Measurements from ENCODE around the gene RHOD. TPM values are rescaled to one million over a fixed set of nuclear protein-coding genes. Genes with fewer than 3 reads are reported as not detected.

Gene RHOD
- total RNA-seq, 1 experiment from 2014 or later, result not detected

GRCh38 chr11:67118801-67119584 lies 62.3 kb downstream of the RHOD start, which contains the start of gene KDM2A:
Gene KDM2A, plus strand, starts transcription at chr11:67119263. Its CDS starts 2,054 bp downstream, at chr11:67121317.
- H3K79me2 ChIP-seq (ENCODE audit: low read length), result peaks cover 43% of the 10 kb centered on the region

DNA sequence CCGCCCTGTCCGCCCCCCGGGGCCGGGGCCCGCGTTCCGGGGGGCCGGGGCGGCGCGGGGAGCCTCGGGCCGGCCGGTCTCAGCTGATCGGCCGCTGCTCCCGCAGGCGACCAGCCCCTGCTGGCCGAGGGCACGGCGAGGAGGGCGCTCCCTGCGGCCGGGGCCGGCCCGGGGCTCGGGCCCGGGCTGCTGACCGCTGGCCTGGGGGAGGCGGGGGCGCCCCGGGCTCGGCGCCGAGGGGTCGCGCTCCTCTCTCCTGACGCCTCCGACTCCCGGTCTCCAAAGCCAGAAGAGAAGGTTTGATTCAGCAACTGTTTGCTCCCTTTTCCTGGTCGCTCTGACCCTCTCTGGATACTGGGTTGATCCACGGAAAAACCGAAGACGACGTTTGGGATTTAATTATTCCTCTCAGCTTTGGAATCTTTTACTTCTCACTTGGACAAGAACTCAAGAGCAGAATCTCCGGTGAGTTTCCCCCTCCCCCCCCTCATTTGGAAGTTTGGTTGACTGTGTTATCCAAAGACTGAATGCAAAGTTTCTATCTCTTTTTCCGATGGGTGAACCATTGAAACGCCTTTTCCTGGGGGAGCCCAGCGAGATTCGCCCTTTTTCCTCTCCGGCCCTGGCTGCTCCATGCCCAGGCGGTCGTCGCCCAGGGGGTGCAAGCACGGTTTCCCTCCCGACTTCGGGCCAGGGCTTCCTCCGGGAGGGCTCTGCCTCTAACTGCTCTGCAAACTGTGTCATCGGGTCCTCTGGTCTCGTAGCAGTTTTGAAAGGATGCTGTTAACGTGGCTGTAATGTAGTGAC lies 63.1 kb downstream of the RHOD start:
- Histone ChIP-seq H3K9me3 (ENCODE audit: low read length) (no peaks in the 10 kb centered on the region), H3K36me3 (ENCODE audit: insufficient read depth, low read length) (peaks cover 13% of the 10 kb centered on the region), H3K9ac (ENCODE audit: low read length) (peak overlapping the region; percentile 91), H3K4me1 (ENCODE audit: low read length) (peaks cover 19% of the 10 kb centered on the region), H3K79me2 (ENCODE audit: low read length) (peaks cover 51% of the 10 kb centered on the region), H2AFZ (ENCODE audit: low read length) (peak overlapping the region; percentile 32; the same call in 1 of the 2 replicates), H4K20me1 (ENCODE audit: insufficient read depth, low read depth, low read length) (0 out of 2 replicates have a peak, but pooled peaks cover 5% of the 10 kb centered on the region), H3K9me2 (replicated peaks; ENCODE audit: insufficient read depth, low read length) (no peaks in the 10 kb centered on the region), H3K4me2 (ENCODE audit: low read depth, low read length, poor library complexity, severe bottlenecking) (peak overlapping the region; percentile 84), H3K27ac (ENCODE audit: low read length) (peak overlapping the region; percentile 83), H3K27me3 (ENCODE audit: low read length) (no peaks in the 10 kb centered on the region), H3K4me3 (ENCODE audit: low read length) (peak overlapping the region; percentile 90)
- DNase-seq, result peak; percentile 77

More at GRCh38 chr11:67118801-67119584, 62.3 kb downstream of the RHOD start, which contains the start of gene KDM2A:
- peak within 1 kb of the TSS; percentile 94 for H3K9ac ChIP-seq (ENCODE audit: low read length)
- no peaks in the 10 kb centered on the region for H3K9me2 ChIP-seq (replicated peaks; ENCODE audit: insufficient read depth, low read length)
- DNase-seq, result peak; percentile 99
- H4K20me1 ChIP-seq (ENCODE audit: insufficient read depth, low read depth, low read length), result 0 out of 2 replicates have a peak, but pooled peaks cover 5% of the 10 kb centered on the region
- no peaks in the 10 kb centered on the region for H3K27me3 ChIP-seq (ENCODE audit: low read length)
- H3K36me3 ChIP-seq (ENCODE audit: insufficient read depth, low read length), result peaks cover 13% of the 10 kb centered on the region
- H3K4me1 ChIP-seq (ENCODE audit: low read length), result peaks cover 24% of the 10 kb centered on the region
- peak within 1 kb of the TSS; percentile 90 for H3K4me3 ChIP-seq (ENCODE audit: low read length)
- peak within 1 kb of the TSS; percentile 83 for H3K27ac ChIP-seq (ENCODE audit: low read length)
- H3K9me3 ChIP-seq (ENCODE audit: low read length), result no peaks in the 10 kb centered on the region
- H3K4me2 ChIP-seq (ENCODE audit: low read depth, low read length, poor library complexity, severe bottlenecking), result peak within 1 kb of the TSS; percentile 84
- peak within 1 kb of the TSS; percentile 83; the same call in 1 of the 2 replicates for H2AFZ ChIP-seq (ENCODE audit: low read length)

DNA sequence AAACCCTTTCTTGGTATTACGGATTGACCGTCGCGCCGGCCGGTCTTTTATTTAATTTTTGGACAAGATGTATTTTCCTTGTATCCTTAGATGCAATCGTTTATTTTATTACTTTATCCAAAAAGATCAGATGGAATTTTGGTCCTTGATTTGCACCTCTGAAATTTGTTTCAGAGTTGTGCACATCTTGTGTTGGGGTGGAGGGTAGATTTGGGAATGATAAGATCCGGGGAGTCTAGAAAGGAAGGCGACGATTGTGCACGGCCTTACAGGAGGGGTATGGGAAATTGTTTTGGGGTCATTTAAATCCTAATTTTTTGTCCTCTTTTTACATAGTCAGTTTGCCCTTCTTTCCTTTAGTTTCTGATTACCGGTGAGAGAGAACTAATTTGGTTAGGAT lies 63.8 kb downstream of the RHOD start:
- Histone ChIP-seq H3K9me3 (ENCODE audit: low read length) (no peaks in the 10 kb centered on the region), H3K4me2 (ENCODE audit: low read depth, low read length, poor library complexity, severe bottlenecking) (peak overlapping the region; percentile 84), H3K4me3 (ENCODE audit: low read length) (peak overlapping the region; percentile 90), H3K9me2 (replicated peaks; ENCODE audit: insufficient read depth, low read length) (no peaks in the 10 kb centered on the region), H3K27ac (ENCODE audit: low read length) (peak overlapping the region; percentile 83), H3K4me1 (ENCODE audit: low read length) (peaks cover 19% of the 10 kb centered on the region), H3K36me3 (ENCODE audit: insufficient read depth, low read length) (peaks cover 13% of the 10 kb centered on the region), H3K9ac (ENCODE audit: low read length) (peak overlapping the region; percentile 91), H3K27me3 (ENCODE audit: low read length) (no peaks in the 10 kb centered on the region), H4K20me1 (ENCODE audit: insufficient read depth, low read depth, low read length) (0 out of 2 replicates have a peak, but pooled peaks cover 5% of the 10 kb centered on the region), H2AFZ (ENCODE audit: low read length) (peak overlapping the region; percentile 32; the same call in 1 of the 2 replicates), H3K79me2 (ENCODE audit: low read length) (peaks cover 58% of the 10 kb centered on the region)
- DNase-seq, result no peak

GRCh38 chr11:67120881-67121710 lies 64.4 kb downstream of the RHOD start:
- Histone ChIP-seq H3K4me3 (ENCODE audit: low read length) (peak overlapping the region; percentile 90), H3K27ac (ENCODE audit: low read length) (peak overlapping the region; percentile 83), H3K79me2 (ENCODE audit: low read length) (peaks cover 63% of the 10 kb centered on the region), H3K4me1 (ENCODE audit: low read length) (peaks cover 19% of the 10 kb centered on the region), H3K9ac (ENCODE audit: low read length) (peak overlapping the region; percentile 91), H3K36me3 (ENCODE audit: insufficient read depth, low read length) (peaks cover 13% of the 10 kb centered on the region), H4K20me1 (ENCODE audit: insufficient read depth, low read depth, low read length) (0 out of 2 replicates have a peak, but pooled peaks cover 5% of the 10 kb centered on the region), H3K27me3 (ENCODE audit: low read length) (no peaks in the 10 kb centered on the region), H3K9me3 (ENCODE audit: low read length) (no peaks in the 10 kb centered on the region), H2AFZ (ENCODE audit: low read length) (no peak overlapping the region), H3K9me2 (replicated peaks; ENCODE audit: insufficient read depth, low read length) (no peaks in the 10 kb centered on the region), H3K4me2 (ENCODE audit: low read depth, low read length, poor library complexity, severe bottlenecking) (peak overlapping the region; percentile 84)
- peak; percentile 92 for DNase-seq

Other genes starting within 250 kb of the RHOD start
- gene RCE1, start 213.4 kb upstream of the RHOD start, total RNA-seq (2014; rRNA removed; shearing (Covaris generic); ENCODE audit: low replicate concordance), result 20.4 and 53.3 TPM in 2 replicates
- 8.7 and 24.2 TPM in 2 replicates for gene LRFN4, start 199.8 kb upstream of the RHOD start, total RNA-seq (2014; rRNA removed; shearing (Covaris generic); ENCODE audit: low replicate concordance)
- 0.14 TPM in 1 of 2 replicates, not detected in the other for gene PC, start 98.5 kb upstream of the RHOD start, total RNA-seq (2014; rRNA removed; shearing (Covaris generic); ENCODE audit: low replicate concordance)
- not detected in 2 replicates for gene C11orf86, start 81.5 kb upstream of the RHOD start, total RNA-seq (2014; rRNA removed; shearing (Covaris generic); ENCODE audit: low replicate concordance)
- gene SYT12, start 33.7 kb upstream of the RHOD start, total RNA-seq (2014; rRNA removed; shearing (Covaris generic); ENCODE audit: low replicate concordance), result 0.22 TPM in 1 of 2 replicates, not detected in the other
- gene KDM2A, start 62.4 kb downstream of the RHOD start, total RNA-seq (2014; rRNA removed; shearing (Covaris generic); ENCODE audit: low replicate concordance), result 44.7 and 55.8 TPM in 2 replicates
- gene GRK2, start 209.6 kb downstream of the RHOD start, total RNA-seq (2014; rRNA removed; shearing (Covaris generic); ENCODE audit: low replicate concordance), result 94.7 and 190 TPM in 2 replicates
- gene ANKRD13D, start 232.5 kb downstream of the RHOD start, total RNA-seq (2014; rRNA removed; shearing (Covaris generic); ENCODE audit: low replicate concordance), result 31.3 and 91.8 TPM in 2 replicates
- 0.61 and 0.82 TPM in 2 replicates for gene SSH3, start 246.7 kb downstream of the RHOD start, total RNA-seq (2014; rRNA removed; shearing (Covaris generic); ENCODE audit: low replicate concordance)